Coronary artery (tissue), 2 donors: ENCODE measurements around the gene INPP5A.

ENCODE experiments used
- DNase-seq: peaks from one replicate; pipeline ENCODE4 v3.0.0-alpha.2; 2017; ENCODE audit warnings: low spot score
- H3K27ac ChIP-seq, 2 donors: fragments of 200-600 bp; sonication (generic); one replicate each; pipeline ENCODE4 v1.5.1; 2016 to 2019
- H3K4me3 ChIP-seq: fragments of 200-600 bp; sonication (generic); 2 replicates; pipeline ENCODE4 v1.5.1; 2016; ENCODE audit warnings: mild to moderate bottlenecking, moderate library complexity
- CTCF ChIP-seq: fragments of 200-600 bp; sonication (generic); IDR thresholded peaks from one replicate; pipeline ENCODE4 v1.5.1; 2019; ENCODE audit warnings: antibody characterized with exemption

INPP5A gene

GRCh38 chr10:132539894-132540293, 2.3 kb downstream of the INPP5A start:
- TF ChIP-seq CTCF, result no peak
- peak overlapping the region; percentile 86 for H3K4me3 ChIP-seq
- DNase-seq, result no peak
- H3K27ac ChIP-seq, result peak overlapping the region; percentile 79 to 91

DNA sequence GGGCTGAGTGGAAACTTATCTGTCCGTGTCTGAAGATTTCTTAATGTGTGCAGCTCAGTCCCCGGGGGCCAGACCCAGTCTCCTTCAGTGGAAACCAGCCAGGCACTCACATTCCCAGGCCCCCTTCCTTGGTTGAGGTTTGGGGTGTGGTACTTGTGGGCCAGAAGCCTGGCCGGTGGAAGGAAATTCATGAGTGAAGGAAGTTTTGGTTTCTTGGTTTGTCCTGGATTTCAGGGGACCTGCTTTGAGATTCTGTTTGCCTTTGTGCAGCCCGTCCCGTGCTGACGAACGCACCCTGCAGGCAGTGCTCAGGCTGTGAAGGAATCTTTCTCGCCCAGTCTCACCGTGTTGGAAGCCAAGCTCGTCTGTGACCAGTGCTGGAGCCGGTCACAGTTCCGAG, 2.9 kb downstream of the INPP5A start:
- DNase-seq, result no peak
- Histone ChIP-seq H3K27ac (peak overlapping the region; percentile 79 to 91), H3K4me3 (peak overlapping the region; percentile 86)
- TF ChIP-seq CTCF, result no peak

DNA sequence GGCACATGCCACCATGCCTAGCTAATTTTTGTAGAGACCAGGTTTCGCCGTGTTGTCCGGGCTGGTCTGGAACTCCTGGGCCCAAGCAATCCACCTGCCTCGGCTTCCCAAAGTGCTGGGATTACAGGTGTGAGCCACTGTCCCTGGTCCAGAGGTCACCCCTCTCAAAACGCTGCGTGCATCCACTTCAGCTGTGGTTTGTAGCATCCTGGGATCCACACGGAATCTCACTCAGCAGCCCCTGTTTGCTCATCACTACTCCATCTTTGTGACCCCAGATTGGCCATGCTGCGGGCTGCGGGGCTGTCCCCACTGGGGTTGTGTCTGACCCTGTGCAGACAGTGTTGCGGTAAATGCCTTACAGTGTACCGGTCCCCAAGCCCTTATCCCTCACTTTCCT, 3.5 kb downstream of the INPP5A start:
- H3K4me3 ChIP-seq, result peak overlapping the region; percentile 86
- no peak for DNase-seq
- TF ChIP-seq CTCF, result no peak
- H3K27ac ChIP-seq, result peak overlapping the region; percentile 79 to 91

DNA sequence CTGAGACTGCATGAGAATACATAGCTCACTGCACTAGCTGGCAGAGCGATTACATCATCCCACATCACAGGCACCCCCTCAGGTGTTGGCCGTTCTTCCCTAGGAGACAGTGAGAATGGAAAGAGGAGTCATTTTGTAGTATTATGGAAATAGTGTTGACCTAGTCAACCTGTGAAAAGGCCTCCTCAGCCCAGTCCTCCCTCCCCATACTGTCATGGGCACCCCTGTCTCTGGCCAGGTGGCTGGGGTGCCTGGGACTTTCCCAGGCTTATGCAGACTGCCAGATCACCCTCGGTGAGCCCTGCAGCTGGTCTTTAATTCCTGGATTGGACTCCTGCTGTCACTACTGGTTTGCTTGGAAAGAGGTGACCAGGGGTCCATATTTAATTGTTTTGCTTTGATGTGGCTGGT, 4.0 kb downstream of the INPP5A start:
- no peak for DNase-seq
- no peak for TF ChIP-seq CTCF
- peak overlapping the region; percentile 19 to 79 for H3K27ac ChIP-seq

DNA sequence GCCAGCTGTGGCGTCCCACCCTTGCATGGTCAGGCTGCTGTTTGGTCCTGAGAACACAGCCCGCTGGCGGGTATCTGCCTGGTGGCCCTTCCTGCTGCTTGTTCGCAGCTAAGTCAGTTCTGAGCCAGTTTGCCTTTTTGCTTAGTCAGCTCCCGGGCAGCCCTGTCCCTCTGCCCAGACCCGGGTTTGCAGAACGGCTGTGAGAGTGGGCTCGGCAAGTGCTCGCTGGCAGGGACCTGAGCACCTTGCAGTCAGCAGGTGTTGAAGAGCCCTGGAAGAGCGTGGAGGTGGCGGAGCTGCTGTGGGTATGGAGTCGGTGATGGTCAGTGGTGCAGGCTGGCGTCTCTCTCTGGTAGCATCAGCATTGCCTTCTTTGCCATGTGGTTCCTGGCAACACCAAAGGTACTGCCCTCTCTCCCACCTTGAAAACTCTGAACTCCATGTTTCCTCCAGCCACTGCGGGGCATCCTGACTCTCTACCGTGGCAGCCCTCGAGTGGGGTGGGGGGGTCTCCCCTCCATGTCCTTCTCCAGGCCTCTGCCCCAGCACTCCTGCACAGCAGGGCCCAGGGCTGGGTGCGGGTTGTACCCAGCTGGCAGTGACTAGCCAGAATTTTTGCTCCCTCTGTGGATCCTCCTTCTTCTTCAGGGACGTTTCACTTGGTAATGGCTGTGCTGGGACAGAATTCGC, 4.6 kb downstream of the INPP5A start:
- DNase-seq, result no peak
- H3K4me3 ChIP-seq, result peak overlapping the region; percentile 46
- peak overlapping the region; percentile 19 to 79 for H3K27ac ChIP-seq
- TF ChIP-seq CTCF, result no peak

More for the DNA sequence above, 4.0 kb downstream of the INPP5A start:
- no peak overlapping the region for H3K4me3 ChIP-seq

DNA sequence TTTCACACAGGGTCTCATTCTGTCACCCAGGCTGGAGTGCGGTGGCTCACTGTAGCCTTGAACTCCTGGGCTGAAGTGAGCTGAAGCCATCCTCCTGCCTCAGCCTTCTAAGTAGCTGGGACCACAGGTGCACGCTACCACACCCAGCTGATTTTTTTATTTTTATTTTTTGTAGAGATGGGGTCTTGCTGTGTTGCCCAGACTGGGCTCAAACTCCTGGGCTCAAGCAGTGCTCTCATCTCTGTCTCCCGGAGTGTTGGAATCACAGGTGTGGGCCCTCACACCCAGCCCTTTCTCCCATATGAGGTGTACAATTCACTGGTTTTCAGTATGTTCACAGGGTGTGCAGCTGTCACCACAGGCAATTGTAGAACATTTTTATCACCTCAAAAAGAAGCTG, 5.2 kb downstream of the INPP5A start:
- no peak for DNase-seq

More for the DNA sequence above, 5.2 kb downstream of the INPP5A start:
- Histone ChIP-seq H3K4me3 (no peak overlapping the region), H3K27ac (no peak overlapping the region)
- no peak for TF ChIP-seq CTCF
